GM08714 (cell line): ENCODE measurements around the gene SLIT1.

Source experiments
- H3K4me3 ChIP-seq: fragments of 200-500 bp; sonication (Bioruptor generic); 2 replicates; pipeline ENCODE4 v1.5.1; 2014; ENCODE audit warnings: mild to moderate bottlenecking, low read length, inconsistent platforms
- ZNF274 ChIP-seq: IDR thresholded peaks from 2 replicates; pipeline ENCODE4 v1.6.1; 2012; ENCODE audit warnings: mild to moderate bottlenecking, low read depth, low read length

SLIT1 gene

GRCh38 chr10:96984541-96985131 lies 201.1 kb downstream of the SLIT1 start:
- peak overlapping the region; percentile 46; the same call in 1 of the 2 replicates for H3K4me3 ChIP-seq
- TF ChIP-seq ZNF274, result no peak

GRCh38 chr10:96982149-96982930 lies 203.4 kb downstream of the SLIT1 start:
- no peak for TF ChIP-seq ZNF274
- no peak overlapping the region for H3K4me3 ChIP-seq

DNA sequence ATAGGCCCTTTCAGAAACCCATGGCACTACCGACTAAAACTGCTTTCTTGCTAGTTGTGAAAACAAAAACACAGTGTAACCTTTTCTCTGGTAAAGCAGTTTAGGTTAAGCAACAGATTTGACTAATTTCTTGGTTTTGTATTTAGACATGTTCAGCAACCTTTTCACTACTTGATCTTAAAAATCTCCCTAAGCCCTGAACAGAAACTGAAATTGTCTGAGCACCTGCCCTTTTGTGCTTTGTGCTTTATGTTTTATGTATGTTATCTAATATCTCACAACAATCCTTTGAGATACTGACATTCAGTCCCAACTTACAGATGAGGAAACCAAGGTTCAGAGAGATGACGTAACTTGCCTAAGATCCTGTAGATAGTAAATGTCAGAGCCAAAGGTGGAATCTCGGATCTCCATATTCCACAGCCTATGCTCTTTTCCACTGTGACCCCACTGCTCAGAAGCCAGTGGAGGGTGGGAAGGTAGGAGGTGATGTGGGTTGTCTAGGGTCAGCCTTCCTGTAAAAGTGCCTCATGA lies 207.1 kb downstream of the SLIT1 start:
- no peak for TF ChIP-seq ZNF274
- peak overlapping the region; percentile 37; the same call in 1 of the 2 replicates for H3K4me3 ChIP-seq

DNA sequence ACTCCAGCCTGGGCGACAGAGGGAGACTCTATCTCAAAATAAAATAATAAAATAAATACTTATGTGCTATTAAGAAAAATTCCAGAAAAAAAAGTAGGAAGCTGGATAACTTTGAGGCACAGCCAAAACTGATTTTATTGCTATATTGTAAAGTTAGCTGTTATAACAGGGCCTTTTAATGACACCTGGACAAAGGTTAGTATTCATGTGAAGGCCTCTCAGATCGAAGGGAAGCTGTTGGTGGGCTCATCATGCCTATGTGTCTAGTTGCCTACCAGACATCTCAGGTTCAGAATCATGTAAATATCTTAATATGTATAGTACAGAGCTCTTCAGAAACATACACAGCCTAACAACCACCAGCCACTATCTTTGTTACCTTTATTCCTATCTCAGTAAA lies 210.6 kb downstream of the SLIT1 start:
- H3K4me3 ChIP-seq, result no peak overlapping the region; the same call in 1 of the 2 replicates
- no peak for TF ChIP-seq ZNF274

- no peak for TF ChIP-seq ZNF274
- H3K4me3 ChIP-seq, result no peak overlapping the region
These were observed 211.7 kb downstream of the SLIT1 start for GRCh38 chr10:96973809-96974747.

GRCh38 chr10:96972264-96972663 lies 213.5 kb downstream of the SLIT1 start:
- no peak for TF ChIP-seq ZNF274
- H3K4me3 ChIP-seq, result no peak overlapping the region

GRCh38 chr10:96971324-96971723 lies 214.4 kb downstream of the SLIT1 start:
- no peak overlapping the region for H3K4me3 ChIP-seq
- TF ChIP-seq ZNF274, result no peak

- no peak overlapping the region for H3K4me3 ChIP-seq
- no peak for TF ChIP-seq ZNF274
These were observed 216.9 kb downstream of the SLIT1 start for GRCh38 chr10:96968682-96969423.

GRCh38 chr10:96967847-96968246 lies 217.9 kb downstream of the SLIT1 start:
- no peak for TF ChIP-seq ZNF274
- no peak overlapping the region for H3K4me3 ChIP-seq

DNA sequence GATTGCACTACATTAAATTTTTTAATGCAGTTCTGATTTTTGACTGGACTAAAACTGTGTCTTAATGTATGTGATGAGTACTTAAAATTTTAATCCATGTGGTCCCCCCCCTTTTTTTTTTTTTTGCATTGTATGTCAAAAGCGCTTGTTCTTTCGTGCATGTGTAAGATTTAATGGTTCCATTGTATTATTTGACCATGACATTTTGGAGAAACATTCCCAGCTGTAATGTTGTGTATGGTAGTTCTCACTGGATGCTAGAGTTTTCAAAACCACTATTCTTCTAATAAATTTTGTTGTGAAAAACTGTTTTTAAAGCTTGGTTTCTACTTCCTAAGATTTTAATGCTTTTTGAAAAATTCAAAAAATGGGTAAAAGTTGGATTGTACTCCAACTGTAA lies 221.6 kb downstream of the SLIT1 start:
- no peak overlapping the region for H3K4me3 ChIP-seq
- no peak for TF ChIP-seq ZNF274

DNA sequence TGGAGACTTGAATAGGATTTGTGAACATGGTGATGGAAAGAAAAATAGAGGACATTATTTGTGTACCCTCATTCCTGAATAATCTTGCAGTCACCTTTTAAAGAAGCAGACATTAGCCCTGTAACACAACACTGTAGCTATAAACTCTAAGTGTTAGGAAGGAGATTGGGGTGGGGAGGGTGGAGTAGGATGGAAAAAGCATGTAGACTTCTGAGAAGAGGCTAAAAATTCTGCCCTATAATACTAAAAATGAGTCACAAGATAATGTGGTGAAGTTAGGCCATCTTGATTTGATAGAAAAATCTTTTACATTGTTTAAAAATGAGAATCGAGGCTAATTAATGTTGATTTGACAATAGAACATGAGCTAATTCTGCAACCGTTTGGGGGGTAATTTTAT lies 224.9 kb downstream of the SLIT1 start:
- H3K4me3 ChIP-seq, result no peak overlapping the region
- TF ChIP-seq ZNF274, result no peak

DNA sequence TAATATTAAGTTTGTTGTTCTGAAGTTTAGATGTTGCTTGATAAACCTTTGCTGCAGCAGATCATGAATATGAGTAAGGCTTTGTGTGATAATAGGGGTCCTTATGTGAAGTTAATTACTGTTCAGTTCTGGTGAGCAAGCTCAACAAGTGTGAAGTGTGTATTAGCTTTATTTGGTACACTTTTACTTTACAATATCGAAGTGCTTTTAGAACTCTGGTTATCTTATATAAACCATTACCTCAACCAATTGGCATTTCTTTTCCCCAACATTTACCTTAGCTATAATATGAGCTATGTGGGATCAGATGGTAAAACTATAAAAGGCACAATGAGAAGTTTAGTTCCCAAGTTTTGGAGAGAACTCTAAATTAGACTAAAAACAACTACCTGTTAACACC lies 226.0 kb downstream of the SLIT1 start:
- no peak for TF ChIP-seq ZNF274
- no peak overlapping the region for H3K4me3 ChIP-seq

DNA sequence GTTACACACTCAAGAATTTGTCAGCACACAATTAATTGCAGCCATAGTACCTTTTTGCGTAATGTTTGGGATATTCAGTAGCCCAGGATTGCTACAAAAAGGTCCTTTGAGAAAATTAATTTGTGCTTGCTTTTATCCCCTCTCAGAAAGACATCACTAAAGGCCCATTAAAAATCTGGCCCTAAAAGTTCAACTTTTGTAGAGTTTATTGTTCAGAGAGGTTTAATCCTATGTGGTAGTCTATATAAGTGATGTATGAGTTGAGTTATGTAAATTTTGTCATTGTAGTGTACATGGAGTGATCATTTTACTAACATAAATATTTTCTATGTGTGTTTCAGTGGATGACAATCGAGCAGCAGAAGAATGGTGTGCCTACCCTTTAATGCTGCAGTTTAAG lies 227.7 kb downstream of the SLIT1 start:
- H3K4me3 ChIP-seq, result no peak overlapping the region
- no peak for TF ChIP-seq ZNF274

- H3K4me3 ChIP-seq, result no peak overlapping the region
- no peak for TF ChIP-seq ZNF274
These were observed 230.0 kb downstream of the SLIT1 start for GRCh38 chr10:96955794-96956193.

DNA sequence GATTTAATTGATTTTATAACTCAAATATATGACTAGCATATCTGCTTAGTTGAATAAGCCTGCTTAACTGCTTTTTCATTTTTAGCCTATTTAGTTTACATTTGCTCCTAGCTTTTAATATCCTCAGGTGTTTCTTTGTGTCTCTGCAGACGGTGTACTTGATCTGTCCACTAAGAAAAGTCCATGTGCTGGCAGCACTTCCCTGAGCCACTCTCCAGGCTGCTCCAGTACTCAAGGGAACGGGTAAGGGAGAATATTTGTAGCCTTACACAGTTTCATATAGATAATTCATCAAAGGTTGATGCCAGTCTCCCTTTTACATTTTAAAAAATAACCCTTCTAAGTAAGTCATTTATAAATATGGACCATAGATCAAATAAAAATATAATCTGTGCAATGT lies 233.8 kb downstream of the SLIT1 start:
- no peak for TF ChIP-seq ZNF274
- H3K4me3 ChIP-seq, result no peak overlapping the region
